ENCODE measurements around the gene NDUFAF7.
A peak's percentile ranks its signal among the peaks of the same experiment; 100 is the strongest.
"Not testable (repeated sequence)": the region's sequence is repeated elsewhere in the genome, so short reads cannot be mapped to it uniquely, and the experiment has no call there.

Gene NDUFAF7, protein sequence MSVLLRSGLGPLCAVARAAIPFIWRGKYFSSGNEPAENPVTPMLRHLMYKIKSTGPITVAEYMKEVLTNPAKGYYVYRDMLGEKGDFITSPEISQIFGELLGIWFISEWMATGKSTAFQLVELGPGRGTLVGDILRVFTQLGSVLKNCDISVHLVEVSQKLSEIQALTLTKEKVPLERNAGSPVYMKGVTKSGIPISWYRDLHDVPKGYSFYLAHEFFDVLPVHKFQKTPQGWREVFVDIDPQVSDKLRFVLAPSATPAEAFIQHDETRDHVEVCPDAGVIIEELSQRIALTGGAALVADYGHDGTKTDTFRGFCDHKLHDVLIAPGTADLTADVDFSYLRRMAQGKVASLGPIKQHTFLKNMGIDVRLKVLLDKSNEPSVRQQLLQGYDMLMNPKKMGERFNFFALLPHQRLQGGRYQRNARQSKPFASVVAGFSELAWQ

DNA sequence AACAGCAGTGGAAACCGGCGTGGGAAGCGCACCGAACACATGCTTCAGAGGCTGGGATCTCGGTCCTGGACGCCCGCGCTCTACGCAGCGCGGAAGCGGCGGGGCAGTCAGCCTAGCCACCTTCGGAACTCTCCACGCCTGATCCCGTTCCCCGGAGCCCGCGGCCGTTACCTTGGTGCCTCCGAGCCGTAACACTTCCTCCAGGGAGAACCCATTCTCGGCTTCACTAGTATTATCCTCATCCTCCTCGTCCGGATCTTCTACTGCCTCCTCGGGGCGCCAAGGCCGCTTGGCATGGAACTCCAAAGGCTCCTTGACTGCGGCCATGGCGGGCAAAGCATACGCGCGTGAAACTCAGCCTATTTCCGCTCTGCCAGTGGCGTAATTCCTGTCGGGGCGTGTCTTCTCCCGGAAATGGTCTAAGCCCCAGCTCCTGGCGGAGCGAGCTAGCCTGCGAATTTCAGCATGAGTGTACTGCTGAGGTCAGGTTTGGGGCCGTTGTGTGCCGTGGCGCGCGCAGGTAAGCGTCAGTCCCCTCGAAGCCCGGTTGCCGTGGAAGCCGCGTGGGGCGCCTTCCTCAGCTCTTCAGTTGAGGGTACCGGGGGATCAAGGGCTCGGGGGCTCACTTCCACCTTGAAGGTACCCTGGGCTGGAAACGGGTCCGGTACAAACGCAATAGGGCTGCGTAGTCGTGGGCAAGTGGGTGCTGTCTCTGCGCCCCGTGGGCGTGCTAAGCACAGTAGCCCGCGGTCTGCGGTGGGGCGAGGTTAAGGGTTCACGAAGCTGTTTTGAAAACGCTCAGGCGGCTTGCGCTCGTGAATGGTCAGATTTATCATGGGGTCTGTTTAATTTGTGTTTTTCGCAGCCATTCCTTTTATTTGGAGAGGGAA is at the start of gene NDUFAF7, which contains the start of gene CEBPZ:
Gene NDUFAF7, plus strand, starts transcription at position 418 of the 890 bp plus-strand sequence. Its CDS starts 48 bp downstream, at position 466.
Gene CEBPZ, minus strand, starts transcription at position 356 of the 890 bp plus-strand sequence. Its CDS starts 29 bp downstream, at position 327.
- DNase-seq: peak; percentile 90 to 95

DNA sequence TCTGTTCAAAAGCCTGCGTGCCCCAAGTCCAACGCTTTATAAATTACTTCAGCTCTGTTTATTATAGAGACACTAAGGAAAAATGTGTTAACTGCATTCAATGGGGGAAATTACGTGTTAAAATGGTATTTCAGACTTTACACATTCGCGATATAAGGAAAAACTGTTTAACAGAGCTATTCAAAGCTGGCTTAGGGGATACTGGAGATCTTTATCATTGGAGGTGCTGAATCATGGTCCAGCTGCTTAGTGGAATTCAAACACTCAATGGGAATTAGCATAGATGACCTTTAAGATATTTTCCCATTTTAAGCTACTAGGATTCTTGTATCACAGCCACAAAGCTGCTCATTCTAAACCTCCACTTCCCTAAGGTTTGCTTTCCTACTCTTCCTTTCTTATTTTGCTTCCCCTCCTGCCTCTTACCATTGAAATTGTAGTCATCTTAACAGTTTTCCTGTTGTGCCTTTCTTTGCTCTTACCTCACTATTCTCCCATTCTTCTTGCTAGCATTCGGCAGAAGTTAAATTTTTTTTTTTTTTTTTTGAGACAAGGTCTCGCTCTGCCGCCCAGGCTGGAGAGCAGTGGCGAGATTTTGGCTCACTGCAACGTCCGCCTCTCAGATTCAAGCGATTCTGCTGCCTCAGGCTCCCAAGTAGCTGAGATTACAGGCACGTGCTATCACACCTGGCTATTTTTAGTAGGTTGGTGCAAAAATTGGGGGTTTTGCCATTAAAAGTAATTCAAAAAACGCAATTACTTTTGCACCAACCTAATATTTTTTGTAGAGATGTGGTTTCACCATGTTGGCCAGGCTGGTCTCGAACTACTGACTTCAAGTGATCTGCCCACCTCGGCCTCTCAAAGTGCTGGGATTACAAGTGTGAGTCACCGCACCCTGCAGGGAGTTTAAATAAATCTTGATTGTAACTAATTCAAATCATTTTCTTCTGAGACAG is 49.5 kb upstream of the NDUFAF7 start:
- no peak for DNase-seq

DNA sequence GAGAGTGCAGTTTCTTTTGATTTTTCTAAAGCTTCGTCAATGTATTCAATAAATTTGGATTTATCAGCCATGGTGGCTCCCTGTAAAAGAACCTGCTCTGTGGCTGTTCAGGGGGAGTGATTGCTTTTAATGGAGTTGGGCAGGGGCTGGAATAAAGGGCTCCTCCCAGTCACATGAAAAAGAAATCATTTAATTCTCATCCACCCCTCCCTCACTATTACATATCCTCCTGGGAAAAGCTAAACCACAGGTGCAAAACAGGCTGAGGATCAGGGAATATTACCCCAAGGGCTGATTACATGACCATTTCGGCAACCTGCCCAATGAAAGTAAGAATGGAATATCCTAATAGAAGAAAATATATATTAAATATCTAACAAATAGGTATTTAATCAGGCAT is 42.9 kb upstream of the NDUFAF7 start, which contains the start of gene SULT6B1:
Gene SULT6B1, minus strand, starts transcription at position 101 of the 400 bp plus-strand sequence. Its CDS starts 30 bp downstream, at position 71.
- DNase-seq: no peak

DNA sequence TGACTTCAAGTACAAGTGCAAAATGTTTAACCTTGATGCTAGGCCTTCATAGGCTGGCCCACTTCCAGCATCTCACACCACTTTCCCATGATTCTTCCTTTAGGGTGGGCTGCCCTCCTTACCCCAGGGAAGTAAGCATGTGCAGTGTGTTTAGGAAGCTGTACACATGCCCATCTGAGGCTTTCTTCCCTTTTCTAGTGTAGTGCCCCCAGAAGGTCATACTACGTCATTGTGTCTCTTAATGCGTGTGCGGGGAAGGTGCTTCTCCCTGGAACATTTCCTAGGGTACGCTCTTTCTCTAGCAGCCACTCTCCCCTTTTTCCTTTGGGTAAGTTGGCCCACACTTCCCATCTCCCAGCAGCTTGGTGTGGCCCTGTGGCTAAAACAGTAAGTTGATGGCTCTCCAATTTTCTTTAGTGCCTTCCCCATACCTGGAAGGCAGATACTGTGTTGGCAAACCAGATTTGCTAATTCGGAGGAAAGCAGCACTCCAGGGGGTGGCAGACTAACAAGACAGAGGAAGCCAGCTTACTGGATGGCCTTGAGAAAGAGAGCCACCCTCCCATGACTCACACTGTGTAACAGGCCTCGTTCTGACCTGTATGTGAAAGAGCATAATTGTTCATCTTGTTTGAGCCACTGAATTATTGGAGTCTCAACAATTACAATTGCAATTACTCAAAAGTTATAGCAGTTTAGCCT is 41.9 kb upstream of the NDUFAF7 start:
- DNase-seq: no peak

DNA sequence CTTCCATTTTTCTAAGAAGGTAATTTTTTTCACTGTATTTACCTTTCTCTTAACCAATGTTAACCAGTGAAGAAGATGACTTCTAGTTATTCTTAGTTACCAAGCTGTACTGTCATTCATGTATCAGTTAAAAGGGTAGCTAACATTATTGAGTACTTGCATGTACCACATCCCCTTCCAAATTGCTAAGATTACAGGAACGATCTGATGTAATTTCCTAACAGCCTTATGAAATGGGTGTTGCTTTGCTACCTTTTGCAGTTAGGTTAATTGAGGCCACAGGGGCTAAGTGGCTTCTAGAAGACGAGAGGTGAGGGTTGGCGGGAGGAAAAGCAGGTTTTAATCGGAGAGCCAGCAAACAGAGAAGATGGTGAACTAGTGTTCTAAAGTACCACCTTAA is 41.2 kb upstream of the NDUFAF7 start:
- no peak for DNase-seq

DNA sequence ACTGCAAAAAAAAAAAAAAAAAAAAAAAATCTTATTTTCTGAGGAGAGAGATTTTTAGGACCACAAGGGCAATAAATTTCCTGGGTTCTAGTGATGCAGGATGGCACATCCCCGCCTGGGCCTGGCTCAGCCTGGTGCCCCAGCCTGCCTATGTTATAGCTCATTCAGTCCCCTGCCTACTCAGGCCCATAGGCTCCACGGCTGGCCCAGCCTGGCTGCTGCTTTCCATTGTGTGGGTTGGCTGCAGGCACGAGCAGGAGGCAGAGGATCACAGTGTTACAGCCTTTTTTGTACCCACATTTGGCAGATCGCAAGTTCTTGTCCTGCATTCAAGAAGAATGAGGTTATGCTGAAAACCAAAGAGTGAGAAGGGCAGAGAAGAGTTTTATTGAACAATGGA is 40.2 kb upstream of the NDUFAF7 start:
- DNase-seq: no peak

DNA sequence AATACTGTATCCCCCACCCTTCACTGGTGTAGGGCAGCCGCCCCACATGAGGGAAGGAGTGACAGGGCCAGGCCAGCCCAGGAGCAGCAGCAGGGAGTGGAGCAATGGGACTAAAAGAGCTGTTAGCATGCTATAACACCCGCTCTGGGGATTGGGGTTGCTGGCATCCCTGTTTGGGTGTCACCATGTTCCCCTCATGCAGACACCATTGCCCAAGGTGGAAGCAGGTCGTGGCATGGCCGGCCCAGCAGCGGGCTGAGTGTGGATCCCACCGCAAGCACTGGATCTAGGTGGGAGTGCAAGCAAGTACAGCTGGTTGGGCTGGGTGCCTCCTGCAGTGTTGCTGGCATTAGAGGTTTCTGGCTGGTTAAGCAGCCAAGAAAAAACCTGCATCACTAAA is 39.7 kb upstream of the NDUFAF7 start:
- no peak for DNase-seq

DNA sequence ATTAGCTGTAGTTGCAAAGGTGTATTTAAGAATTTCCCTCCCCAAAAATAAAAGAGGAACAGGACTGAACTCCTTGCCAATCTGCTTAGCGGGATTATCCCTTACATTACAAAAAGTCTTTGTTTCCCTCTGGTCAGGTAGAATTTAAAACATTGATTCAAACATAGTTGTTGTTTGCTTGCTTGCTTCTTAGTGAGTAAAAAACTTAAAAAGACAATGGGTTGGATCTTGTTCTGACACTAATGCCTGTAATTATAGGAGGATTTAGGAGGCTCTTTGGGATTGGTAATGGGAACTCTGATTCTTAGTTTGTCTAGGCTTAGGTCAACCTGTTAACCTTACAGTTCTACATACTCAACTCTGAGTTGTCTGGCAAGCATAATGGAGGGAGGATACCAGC is 38.9 kb upstream of the NDUFAF7 start:
- no peak for DNase-seq

DNA sequence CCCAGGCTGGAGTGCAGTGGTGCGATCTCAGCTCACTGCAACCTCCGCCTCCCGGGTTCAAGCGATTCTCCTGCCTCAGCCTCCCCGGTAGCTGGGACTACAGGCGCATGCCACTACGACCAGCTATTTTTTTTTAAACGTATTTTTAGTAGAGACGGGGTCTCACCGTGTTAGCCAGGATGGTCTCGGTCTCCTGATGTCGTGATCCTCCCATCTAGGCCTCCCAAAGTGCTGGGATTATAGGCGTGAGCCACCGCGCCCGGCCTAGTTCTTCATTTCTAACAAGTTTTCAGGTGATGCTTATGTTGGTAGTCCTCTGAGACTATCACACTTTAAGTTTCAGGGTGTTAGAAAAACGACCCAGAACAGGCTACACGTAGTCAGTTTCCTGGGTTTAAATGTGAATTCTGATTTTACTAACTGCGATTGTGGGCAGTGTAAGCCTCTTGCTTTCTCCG is 35.6 kb upstream of the NDUFAF7 start:
- DNase-seq: not testable (repeated sequence)

DNA sequence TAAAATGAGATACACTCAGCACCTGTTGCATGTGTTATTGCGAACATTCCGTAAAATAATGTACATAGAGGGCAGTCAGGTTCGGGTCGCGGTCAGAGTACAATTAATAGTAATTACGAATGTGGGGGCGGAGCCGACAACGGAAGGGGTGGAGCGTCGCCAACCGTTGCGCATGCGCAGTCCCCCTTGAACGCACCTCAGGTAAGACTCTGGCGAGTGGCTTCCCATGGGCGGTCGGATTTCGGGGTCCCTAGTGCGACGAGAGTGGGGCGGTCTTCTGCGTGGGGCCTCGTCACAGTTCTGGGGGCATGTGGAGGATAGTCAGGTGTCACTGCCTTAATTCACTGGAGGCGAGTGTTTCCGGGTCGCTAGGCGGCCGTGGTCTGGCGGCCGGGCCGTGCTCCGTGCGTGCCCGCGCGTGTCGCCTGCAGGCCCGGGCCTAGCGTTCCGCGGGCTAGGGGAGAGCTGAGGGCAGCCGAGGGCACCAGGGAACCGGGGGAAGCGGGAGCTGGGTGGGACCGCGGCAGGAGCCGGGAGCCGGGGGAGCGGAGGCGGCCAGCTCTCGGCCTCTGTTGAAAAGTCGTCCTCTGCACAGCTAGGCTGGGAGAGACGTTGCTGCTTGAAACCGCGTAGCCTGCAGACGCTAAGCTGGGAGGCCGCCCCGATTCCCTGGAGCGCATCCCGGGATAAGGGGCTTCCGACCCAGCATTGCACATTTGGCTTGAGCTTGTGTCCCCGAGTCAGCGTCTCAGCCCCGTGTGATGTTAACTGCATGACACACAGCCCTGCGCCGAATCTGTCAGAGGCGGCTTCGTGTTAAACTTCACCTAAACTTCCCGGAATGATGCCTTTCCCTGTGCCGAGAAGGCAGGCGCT is 34.9 kb upstream of the NDUFAF7 start, which contains the start of gene CEBPZOS:
Gene CEBPZOS, plus strand, starts transcription at position 177 of the 876 bp plus-strand sequence. CDS start 3,209 bp downstream, outside the sequence.
- peak; percentile 89 to 92 for DNase-seq

DNA sequence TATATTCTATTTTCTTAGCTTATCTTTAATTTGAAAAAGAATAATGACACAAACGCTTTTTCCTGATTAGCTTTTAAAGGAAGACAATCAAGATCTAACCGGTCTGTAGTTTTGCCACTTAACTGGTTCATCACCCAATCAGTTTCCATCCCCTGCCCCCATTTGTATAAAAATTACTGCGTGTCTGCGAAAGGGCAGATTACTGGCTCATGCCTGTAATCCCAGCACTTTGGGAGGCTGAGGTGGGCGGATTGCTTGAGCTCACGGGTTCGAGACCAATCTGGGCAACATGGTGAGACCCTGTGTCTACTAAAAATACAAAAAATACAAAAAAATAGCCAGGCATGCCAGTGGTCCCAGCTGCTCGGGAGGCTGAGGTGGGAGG is 32.8 kb upstream of the NDUFAF7 start:
- no peak for DNase-seq

DNA sequence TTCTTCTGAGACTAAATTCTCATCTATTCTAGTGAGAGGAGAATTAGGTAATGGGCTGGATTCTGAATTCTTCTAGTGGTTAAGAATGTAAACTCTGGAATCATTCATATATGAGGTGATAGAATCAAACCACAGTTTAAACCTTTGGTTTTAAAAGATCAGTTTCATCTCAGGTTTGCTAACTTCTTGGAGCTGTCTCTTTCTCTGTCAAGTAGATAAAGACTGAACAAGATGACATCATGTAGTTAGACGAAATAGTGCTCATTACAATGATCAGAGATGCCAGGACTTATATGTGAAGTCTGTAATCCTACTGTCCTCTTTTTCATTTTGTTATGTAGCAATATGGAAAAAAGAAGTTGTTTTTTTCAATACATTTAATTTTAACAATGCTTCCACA is 30.2 kb upstream of the NDUFAF7 start:
- no peak for DNase-seq

DNA sequence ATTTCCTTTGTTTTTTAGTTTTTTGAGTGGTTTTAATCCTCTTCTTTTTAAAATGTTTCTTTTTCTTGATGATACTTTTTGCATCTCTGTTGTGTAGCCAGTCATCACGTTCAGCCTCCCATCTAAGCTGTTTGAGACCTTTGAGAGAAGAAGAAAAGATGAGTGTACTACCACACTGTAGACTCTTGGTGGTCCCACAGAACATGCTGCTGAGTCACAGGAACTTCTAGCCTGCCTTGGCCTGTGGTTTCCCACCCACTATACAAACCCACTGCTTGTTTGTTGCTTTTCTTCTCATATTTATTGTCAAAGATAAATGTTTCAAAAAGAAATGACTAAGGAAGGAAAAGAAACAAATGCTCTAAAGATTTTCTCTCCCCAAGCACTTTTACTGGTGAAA is 29.7 kb upstream of the NDUFAF7 start:
- DNase-seq: no peak

DNA sequence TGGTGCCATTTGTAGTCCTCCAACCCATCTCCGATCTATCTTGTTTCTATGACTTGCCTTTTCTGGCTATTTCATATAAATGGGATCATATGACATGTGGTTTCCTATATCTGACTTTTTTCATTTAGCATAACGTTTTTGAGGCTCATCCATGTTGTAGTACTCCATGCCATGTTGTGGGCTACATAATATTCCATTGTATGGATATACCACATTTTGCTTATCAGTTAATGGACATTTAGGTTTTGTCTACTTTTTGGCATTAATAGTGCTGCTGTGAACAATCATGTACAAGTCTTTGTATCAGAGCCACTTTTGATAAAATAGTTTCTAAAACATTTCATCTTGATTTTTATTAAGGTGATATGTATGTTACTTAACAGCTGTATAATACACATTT is 27.8 kb upstream of the NDUFAF7 start:
- DNase-seq: no peak

DNA sequence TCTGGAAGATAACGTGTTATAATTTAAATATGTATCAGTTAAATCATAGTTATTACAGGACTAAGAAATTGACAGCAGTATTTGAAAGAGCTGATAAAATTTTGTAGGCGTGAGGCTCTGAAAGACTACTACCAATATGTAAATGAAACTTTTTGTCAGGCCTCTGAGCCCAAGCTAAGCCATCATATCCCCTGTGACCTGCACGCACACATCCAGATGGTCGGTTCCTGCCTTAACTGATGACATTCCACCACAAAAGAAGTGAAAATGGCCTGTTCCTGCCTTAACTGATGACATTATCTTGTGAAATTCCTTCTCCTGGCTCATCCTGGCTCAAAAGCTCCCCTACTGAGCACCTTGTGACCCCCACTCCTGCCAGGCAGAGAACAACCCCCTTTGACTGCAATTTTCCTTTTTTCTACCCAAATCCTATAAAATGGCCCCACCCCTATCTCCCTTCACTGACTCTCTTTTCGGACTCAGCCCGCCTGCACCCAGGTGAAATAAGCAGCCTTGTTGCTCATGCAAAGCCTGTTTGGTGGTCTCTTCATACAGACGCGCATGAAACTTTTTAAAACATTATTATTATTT is 26.3 kb upstream of the NDUFAF7 start:
- DNase-seq: not testable (repeated sequence)

DNA sequence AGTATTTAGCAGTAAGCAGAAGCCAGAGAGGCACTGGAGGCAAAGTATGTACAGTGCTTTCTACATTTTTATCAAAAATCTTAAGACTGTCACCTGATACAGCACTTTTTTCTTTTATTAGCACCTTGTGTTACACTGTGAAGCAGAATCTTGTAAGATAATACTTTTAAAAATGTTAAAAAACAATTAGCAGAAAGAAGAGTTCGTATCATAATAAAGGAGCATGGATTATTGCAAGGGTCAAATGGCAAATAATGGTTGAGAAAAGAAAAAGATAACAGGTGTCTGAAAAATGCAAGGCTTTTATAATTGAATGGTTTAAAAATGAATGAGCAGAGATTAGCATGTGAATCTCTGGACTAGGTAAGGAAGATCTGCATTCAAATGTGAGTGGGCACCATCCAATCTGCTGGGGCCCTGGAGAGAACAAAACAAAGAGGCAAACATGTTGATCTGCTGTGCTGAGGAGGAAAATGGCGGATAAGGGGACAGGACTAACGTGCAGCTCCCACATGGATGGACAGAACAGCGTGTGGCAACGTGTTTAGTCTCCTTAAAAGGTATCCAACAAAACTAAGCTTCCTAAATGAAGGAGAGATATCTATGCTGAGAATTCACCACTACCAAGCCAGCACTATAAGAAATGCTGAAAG is 25.6 kb upstream of the NDUFAF7 start:
- DNase-seq: no peak

DNA sequence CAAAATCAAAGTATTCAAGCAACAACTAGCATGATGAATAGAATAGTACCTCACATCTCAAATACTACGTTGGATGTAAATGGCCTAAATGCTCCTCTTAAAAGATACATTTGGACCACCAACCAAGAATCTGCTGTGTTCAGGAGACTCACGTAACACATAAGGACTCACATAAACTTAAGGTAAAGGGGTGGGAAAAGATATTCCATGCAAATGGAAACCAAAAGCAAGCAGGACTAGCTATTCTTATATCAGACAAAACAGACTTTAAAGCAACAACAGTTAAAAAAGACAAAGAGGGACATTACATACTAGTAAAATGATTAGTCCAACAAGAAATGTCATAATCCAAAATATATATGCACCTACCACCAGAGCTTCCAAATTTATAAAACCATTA is 24.7 kb upstream of the NDUFAF7 start:
- not testable (repeated sequence) for DNase-seq

DNA sequence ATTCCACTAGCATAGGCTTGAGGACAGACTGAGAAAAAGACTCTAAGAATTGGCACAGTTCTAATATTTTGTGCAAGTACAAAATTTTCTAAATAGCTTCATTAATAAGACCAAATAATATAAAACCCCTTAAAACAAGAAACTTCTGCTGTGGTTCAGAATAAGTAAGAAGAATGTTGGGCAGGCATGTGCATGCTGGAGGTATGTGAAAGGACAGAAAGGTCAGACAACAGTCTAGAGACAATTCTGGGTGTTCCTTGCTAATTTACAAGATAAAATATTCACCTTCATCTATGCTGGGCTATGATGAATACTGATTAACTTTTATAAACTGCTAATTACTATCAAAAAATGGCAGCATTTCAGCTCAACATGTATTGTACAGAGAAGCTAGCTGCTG is 20.2 kb upstream of the NDUFAF7 start:
- no peak for DNase-seq

DNA sequence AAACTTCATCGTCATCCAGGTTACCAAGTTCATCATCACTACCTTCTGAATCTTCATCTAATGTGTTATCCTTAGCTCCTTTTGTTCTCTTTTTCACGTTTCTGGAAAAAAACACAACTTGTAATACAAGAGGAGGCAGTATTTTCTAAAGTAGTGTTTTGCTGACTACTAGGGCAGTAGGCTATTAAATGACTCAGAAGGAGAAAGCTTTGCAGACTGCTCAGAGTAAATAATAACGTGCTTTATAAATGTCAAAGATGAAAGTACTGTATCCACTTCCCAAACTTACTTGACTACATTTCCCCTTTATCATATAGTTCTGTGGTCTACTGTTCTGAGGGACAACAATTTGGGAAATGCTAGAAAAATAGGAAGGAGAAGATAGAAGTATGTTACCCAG is 19.5 kb upstream of the NDUFAF7 start:
- DNase-seq: no peak
